ENCODE data around the gene UST.

UST gene

DNA sequence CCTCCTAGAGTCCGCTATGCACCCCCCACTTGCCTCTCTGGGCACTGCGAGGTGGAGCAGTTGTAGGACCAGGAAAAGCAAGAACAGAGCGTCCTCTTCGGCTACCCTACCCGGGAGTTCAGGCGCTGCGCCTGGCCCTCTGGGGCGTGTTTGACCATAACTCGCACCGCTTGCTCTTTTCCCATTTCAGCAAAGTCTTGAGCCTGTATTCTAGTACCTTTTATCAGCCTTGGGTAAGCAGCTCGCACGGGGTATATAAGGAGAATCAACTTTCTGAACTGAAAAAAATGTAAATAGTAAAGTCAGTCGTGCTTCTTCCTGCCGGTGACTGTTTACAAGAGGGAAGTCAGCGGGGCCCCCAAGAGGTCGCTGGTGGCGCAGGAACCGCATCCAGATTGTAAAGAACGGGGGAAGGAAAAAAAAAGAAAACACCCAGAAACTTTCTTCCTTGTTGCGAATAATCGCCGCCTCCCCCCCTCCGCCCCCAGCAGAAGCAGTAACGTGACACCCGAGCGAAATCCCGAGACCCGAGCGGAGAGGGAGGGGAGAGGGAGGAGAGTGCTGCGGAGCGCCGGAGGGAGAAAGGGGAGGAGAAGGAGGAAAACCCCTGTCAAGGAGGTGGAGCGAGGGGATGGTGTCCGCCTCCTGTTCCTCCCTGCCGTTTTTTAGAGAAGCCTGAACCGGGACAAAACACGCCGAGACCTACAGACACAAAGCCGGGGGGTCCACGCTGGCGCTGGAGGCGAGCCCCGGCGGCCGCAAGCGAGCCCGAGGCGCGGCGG, at the start of gene UST:
Gene UST, plus strand, starts transcription at position 668 of the 782 bp plus-strand sequence. CDS start 401 bp downstream, outside the sequence.
- peak; percentile 47 for DNase-seq (ENCODE audit: low spot score)

GRCh38 chr6:148697895-148698440, 48.9 kb upstream of the UST start:
- no peak for DNase-seq (ENCODE audit: low spot score)

GRCh38 chr6:148698671-148699180, 48.1 kb upstream of the UST start:
- no peak for DNase-seq (ENCODE audit: low spot score)

DNA sequence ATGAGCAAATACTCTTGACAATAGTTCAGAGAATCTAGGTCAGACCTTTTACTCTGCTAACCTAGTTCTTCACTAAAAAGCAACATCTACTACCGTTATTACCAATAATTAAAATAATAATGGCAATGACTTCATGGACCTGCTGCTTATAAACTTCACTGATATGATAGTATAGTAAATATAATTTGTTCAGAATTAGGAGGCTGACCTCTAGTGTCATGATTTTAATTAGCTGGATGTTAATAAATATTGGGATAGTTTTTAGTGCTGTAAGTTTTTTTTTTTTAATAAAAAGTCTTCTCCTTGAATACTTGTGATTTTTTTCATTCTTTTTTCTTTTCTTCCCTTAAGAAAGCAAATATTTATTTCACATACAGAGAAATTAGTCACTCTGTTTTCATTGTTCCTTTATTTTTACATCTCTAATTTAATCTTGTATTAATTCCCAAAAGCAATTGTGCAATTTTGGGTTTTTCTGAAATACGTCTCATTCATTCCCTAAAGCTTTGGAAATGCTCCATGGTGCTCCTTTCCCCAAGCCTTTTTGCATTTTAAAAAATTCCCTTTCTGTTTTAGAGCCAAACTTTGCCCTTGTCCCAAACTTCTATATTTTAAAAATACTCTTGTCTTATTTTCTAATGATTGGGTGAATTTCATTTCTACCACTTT, 46.6 kb upstream of the UST start:
- DNase-seq (ENCODE audit: low spot score) = no peak

- DNase-seq (ENCODE audit: low spot score) = peak; percentile 27
Measured at GRCh38 chr6:148700741-148701311, 46.0 kb upstream of the UST start.

DNA sequence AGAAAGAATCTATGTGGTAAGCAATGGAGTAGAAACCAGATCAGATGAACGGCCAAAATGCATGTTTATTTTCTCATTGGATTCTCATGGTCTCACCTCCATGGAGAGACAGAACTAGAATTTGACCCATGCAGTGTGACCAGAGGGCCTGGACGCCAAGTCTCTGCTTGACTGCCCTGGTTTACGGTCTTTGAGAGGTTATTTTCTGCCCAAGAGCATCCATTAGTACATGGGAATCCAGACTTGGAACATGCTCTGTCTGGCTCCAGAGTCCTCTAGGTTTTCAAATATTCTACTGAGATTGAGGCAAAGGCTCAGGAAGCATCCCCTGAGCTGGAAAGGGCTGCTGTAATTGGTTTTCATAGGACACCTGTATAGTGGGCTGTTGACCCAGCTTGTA, 45.5 kb upstream of the UST start:
- no peak for DNase-seq (ENCODE audit: low spot score)

- no peak for DNase-seq (ENCODE audit: low spot score)
Measured at GRCh38 chr6:148703900-148704299, 42.9 kb upstream of the UST start.

- no peak for DNase-seq (ENCODE audit: low spot score)
Measured at GRCh38 chr6:148704400-148705246, 42.2 kb upstream of the UST start.

DNA sequence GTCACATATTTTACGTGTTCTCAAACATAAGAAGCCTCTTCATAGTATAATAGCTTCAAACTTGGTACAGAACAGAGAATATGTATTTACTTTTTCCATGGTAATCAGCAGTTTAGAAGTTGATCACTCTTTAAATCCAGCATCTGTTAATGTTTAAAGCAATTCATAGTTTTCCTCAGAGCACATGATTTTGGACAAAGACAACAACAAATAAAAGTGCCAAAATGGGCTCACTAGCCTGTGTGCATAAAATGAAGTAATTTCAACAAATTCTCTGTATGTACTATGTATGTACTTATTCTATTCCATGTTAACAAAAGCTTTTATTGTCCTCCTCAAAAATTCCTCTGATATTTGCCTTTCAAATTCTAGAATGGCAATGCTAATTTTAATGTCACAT, 38.1 kb upstream of the UST start:
- DNase-seq (ENCODE audit: low spot score) = no peak

- DNase-seq (ENCODE audit: low spot score) = peak; percentile 7
Measured at GRCh38 chr6:148709577-148709976, 37.3 kb upstream of the UST start.

DNA sequence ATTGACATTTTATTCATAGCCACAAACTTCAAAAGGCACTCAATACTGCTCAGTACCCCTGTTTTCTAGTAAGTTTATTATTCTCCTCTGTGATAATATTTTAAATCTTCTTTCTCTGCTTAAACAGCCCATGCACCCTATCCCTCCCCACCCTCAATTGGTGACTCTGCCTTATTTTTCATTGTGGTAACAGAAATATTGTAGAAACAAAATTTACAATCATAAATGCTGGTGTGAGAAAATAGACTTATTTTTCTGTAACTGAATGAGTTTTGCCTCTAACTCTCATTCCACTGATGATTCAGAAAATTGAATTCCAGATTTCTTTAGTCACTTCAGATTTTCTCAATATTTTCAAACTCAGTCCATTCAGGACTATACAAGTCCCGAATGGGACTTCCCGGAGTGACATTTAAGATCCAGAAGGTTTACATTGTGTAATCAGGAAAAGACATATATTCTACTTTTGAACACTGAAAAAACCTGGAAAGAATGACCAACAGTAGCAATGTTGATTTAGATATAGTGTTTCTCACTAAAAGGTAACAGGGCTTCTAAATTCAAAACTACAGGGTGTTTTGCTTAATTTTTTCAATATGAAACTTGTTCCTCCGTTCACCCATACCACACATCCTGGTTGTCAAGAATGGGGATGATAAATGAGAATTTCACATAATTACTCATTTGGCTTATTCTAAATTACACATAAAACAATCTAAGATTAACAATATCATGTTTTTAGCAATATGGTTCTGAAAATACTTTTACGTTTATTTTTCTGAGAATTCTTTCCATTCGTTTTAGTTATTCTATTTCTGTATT, 34.8 kb upstream of the UST start:
- DNase-seq (ENCODE audit: low spot score) = no peak

GRCh38 chr6:148713033-148713738, 33.6 kb upstream of the UST start:
- DNase-seq (ENCODE audit: low spot score) = no peak

GRCh38 chr6:148713921-148714320, 32.9 kb upstream of the UST start:
- DNase-seq (ENCODE audit: low spot score) = no peak

DNA sequence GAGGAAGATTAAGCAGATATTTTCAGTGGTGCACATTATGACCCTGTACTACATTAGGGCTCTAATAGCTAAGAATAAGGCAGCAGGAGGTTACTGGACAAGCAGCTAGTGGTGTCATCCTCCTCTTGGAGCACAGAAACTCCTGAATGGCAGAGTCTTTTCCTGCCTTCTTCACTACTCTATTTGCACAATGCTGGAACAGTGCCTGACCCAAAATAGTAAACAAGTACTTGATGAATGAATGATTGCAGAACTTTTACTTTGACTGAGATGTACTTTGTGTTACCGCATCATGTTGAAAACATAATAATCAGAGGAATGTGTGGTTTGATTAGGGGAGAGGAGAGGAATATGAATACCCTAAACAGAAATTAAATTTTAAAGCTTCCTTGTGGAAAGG, 30.0 kb upstream of the UST start:
- DNase-seq (ENCODE audit: low spot score) = no peak

- DNase-seq (ENCODE audit: low spot score) = no peak
Measured at GRCh38 chr6:148720406-148720805, 26.4 kb upstream of the UST start.

GRCh38 chr6:148720897-148721296, 25.9 kb upstream of the UST start:
- no peak for DNase-seq (ENCODE audit: low spot score)

GRCh38 chr6:148723484-148723883, 23.3 kb upstream of the UST start:
- no peak for DNase-seq (ENCODE audit: low spot score)

- DNase-seq (ENCODE audit: low spot score) = no peak
Measured at GRCh38 chr6:148724428-148724827, 22.4 kb upstream of the UST start.

DNA sequence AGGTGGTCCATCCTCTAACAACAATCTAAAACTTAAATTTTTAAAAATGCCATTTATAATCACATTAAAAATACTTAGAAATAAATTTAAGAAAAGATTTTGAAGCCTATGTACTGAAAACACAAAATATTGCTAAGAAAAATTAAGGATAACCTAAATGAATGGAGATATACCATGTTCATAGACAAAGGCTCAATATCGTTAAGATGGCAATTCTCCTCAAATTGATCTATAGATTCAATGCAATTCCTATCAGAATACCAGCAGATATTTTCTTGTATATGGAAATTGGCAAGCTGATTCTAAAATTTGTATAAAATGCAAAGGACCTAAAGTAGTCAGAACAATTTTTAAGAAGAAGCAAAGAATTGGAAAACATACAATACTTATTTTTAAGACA, 19.7 kb upstream of the UST start:
- DNase-seq (ENCODE audit: low spot score) = no peak

- DNase-seq (ENCODE audit: low spot score) = no peak
Measured at GRCh38 chr6:148735989-148736388, 10.8 kb upstream of the UST start.

All from COLO829 (cell line).